Measurements from ENCODE around the gene RIIAD1.

GRCh38 chr1:151733126-151733525, 11.8 kb downstream of the RIIAD1 start:
- TF ChIP-seq, protein P1, sequence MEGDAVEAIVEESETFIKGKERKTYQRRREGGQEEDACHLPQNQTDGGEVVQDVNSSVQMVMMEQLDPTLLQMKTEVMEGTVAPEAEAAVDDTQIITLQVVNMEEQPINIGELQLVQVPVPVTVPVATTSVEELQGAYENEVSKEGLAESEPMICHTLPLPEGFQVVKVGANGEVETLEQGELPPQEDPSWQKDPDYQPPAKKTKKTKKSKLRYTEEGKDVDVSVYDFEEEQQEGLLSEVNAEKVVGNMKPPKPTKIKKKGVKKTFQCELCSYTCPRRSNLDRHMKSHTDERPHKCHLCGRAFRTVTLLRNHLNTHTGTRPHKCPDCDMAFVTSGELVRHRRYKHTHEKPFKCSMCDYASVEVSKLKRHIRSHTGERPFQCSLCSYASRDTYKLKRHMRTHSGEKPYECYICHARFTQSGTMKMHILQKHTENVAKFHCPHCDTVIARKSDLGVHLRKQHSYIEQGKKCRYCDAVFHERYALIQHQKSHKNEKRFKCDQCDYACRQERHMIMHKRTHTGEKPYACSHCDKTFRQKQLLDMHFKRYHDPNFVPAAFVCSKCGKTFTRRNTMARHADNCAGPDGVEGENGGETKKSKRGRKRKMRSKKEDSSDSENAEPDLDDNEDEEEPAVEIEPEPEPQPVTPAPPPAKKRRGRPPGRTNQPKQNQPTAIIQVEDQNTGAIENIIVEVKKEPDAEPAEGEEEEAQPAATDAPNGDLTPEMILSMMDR (IDR thresholded peaks at IDR 0.05): no peak
- TF ChIP-seq EP300 (IDR thresholded peaks at IDR 0.05): no peak
- no peak for TF ChIP-seq POLR2A (IDR thresholded peaks at IDR 0.05)
- no peak for TF ChIP-seq POLR2AphosphoS5 (IDR thresholded peaks at IDR 0.05)

Measured in gastroesophageal sphincter (tissue), 3 donors.